GM20431 (cell line): ENCODE results near the gene ZNF486.
"Not testable (repeated sequence)": the region's sequence is repeated elsewhere in the genome, so short reads cannot be mapped to it uniquely, and the experiment has no call there.

Experiments used
- in situ Hi-C: fragments of 300-500 bp; cut with MseI, MboI; formaldehyde crosslinking; loops from one replicate; pipeline ENCODE4 v1.15.0; 2020; ENCODE audit warnings: low sequenced_read_pairs; ENCODE audit not compliant: unreplicated experiment

Gene ZNF486

DNA sequence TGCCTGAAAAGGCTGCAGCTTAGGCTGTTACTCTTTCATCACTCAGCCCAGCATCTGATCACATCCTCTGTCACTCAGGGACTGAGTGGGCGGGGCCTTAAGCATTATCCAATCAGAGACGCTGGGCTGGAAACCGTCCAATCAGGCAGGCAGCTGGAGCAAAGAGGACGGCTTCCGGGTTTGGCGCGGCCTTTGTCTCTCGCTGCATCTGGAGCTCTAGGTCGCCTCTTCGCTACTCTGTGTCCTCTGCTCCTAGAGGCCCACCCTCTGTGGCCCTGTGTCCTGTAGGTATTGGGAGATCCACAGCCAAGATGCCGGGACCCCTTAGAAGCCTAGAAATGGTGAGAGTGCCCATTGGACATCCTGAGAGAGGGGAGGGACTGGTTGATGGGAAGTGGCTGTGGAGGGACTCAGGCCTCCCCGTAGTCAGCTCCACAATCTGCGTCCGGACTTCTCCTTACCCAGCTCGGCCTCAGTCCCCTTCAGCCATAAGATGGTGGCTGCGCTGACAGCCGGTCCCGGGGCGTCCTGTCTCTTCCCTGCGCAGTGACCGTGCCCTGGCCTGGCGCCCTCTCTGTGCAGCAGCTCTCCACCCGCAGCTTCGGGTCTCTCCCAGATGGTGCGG is at the start of gene ZNF486:
TSS of gene ZNF486 (plus strand) at position 195 of the 625 bp plus-strand sequence. CDS start at position 312, 117 bp downstream.
- in situ Hi-C loops = no loop called here

DNA sequence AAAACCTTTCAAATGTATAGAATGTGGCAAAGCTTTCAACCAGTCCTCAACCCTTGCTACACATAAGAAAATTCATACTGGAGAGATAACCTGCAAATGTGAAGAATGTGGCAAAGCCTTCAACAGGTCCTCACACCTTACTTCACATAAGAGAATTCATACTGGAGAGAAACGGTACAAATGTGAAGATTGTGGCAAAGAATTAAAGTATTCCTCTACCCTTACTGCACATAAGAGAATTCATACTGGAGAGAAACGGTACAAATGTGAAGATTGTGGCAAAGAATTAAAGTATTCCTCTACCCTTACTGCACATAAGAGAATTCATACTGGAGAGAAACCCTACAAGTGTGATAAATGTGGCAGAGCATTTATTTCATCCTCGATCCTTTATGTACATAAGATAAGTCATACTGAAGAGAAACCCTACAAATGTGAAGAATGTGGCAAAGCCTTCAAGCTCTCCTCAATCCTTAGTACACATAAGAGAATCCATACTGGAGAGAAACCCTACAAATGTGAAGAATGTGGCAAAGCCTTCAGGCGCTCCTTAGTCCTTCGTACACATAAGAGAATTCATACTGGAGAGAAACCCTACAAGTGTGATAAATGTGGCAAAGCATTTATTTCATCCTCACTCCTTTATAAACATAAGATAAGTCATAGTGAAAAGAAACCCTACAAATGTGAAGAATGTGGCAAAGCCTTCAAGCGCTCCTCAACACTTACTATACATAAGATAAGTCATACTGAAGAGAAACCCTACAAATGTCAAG is 48.8 kb upstream of the ZNF486 start:
- in situ Hi-C loops = not testable (repeated sequence)

DNA sequence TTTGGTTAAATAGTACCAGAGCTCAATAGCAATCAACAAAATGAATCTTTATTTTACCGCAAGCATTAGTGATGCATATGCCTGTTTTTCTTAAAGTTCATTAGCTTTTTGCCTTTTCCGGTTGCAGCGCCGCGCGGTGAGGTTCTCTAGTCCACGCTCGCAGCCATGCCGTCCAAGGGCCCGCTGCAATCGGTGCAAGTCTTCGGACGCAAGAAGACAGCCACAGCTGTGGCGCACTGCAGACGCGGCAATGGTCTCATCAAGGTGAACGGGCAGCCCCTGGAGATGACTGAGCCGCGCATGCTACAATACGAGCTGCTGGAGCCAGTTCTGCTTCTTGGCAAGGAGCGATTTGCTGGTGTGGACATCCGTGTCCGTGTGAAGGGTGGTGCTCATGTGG is 42.1 kb upstream of the ZNF486 start:
- in situ Hi-C loops = no loop called here

DNA sequence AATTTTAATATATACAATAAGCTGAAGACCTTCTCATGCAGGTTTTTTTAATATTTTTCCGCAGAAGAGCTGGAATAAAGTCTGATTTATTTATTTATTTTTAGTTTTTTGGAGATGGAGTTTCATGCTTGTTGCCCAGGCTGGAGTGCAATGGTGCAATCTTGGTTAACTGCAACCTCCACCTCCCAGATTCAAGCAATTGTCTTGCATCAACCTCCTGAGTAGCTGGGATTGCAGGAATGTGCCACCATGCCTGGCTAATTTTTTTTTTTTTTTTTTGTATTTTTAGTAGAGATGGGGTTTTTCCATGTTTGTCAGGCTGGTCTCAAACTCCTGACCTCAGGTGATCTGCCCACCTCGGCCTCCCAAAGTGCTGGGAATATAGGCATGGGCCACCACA is 34.1 kb upstream of the ZNF486 start:
- in situ Hi-C loops = not testable (repeated sequence)

DNA sequence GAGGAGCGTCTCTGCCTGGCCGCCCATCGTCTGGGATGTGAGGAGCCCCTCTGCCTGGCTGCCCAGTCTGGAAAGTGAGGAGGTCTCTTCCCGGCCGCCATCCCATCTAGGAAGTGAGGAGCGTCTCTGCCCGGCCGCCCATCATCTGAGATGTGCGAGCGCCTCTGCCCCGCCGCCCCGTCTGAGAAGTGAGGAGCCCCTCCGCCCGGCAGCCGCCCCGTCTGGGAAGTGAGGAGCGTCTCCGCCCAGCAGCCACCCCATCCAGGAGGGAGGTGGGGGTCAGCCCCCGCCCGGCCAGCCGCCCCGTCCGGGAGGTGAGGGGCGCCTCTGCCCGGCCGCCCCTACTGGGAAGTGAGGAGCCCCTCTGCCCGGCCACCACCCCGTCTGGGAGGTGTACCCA is 29.3 kb upstream of the ZNF486 start:
- in situ Hi-C loops = not testable (repeated sequence)

DNA sequence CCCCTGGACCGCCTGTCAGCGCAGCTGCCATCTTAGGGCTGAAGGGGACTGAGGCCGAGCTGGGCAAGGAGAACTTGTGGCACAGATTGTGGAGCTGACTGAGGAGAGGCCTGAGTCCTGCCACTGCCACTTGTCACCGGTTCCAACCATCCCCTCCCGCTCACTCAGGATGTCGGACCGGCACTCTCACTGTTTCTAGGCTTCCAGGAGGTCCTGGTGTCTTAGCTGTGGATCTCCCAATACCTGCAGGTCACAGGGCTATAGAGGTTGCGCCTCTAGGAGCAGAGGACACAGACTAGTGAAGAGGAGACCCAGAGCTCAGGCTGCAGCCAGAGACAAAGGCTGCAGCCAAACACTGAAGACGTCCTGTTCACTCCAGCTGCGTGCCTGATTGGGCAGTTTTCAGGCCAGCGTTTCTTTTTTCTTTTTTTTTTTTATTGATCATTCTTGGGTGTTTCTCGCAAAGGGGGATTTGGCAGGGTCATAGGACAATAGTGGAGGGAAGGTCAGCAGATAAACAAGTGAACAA is 15.3 kb upstream of the ZNF486 start:
- in situ Hi-C loops = no loop called here

DNA sequence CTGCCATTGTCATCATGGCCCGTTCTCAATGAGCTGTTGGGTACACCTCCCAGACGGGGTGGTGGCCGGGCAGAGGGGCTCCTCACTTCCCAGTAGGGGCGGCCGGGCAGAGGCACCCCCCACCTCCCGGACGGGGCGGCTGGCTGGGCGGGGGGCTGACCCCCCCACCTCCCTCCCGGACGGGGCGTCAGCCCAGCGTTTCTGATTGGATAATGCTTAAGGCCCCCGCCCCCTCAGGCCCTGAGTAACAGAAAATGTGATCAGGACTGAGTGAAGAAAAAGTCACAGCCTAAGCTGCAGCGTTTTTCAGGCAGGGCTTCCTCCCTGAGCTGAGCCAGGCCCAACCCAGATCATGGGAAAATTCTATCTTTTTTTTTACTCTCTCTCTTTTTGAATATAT is 14.5 kb upstream of the ZNF486 start:
- in situ Hi-C loops = not testable (repeated sequence)

DNA sequence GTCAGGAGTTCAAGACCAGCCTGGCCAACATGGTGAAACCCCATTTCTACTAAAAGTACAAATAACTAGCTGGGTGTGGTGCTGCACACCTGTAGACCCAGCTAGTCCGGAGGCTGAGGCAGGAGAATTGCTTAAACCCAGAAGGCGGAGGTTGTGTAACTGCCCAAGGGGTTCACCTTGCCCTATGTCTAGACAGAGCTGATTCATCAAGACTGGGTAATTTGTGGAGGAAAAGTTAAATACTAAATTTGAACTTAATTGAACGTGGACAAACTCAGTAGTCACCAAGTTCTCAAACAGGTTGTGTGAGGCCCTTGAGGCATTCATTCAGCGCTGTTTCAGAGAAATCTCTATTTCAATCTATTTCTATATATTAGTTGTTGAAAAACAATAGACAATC is 13.7 kb upstream of the ZNF486 start:
- in situ Hi-C loops = no loop called here

DNA sequence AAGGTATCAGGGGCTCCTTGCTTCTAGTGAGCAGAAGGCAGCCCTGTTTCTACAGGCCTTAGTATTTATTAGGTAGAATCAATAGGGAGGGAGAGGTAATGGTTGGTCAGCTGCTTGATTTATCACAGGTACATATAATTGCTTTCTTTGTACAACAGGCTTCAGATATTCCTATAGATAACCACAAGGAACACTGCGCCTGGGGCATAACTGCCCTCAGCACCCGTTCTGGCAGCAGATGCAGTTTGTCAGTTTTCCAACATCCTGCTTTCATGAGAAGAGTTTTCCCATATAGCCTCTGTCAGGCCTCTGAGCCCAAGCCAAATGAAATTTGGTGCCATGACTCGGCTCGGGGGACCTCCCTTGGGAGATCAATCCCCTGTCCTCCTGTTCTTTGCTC is 12.4 kb upstream of the ZNF486 start:
- in situ Hi-C loops = no loop called here

DNA sequence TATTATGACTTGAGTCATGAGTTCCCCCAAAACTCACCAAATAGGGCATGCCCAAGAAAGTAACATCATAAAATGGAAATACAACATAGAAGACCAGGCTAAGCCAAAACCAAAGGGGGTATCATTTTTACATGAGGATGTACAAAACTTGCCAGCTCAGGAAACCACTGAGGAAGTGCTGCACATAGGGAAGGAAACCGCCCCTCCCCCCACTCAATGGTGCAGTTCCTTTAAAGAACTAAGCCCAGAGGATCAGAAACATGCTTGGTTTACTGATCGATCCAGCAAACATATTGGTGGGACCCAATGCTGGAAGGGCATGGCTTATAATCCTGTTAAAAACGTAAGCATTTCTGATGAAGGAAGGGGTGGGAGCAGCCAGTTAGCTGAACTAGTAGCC is 4.2 kb upstream of the ZNF486 start:
- in situ Hi-C loops = no loop called here

DNA sequence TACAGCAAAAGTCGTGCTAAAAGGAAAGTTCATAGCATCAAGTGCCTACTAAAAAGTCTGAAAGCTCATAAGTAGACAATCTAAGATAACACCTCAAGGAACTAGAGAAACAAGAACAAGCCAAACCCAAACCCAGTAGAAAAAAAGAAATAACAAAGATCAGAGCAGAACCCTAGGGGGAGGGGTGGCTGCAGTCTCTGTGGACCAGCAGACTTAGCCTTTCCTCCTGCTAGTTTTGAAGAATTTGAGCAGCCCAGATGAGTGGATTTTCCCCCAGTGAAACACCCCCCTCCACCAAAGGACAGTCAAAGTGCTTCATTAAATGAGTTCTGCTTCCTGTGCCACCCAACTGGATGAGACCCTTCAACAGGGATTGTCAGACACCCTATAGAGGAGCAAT is 2.6 kb upstream of the ZNF486 start:
- in situ Hi-C loops = no loop called here

DNA sequence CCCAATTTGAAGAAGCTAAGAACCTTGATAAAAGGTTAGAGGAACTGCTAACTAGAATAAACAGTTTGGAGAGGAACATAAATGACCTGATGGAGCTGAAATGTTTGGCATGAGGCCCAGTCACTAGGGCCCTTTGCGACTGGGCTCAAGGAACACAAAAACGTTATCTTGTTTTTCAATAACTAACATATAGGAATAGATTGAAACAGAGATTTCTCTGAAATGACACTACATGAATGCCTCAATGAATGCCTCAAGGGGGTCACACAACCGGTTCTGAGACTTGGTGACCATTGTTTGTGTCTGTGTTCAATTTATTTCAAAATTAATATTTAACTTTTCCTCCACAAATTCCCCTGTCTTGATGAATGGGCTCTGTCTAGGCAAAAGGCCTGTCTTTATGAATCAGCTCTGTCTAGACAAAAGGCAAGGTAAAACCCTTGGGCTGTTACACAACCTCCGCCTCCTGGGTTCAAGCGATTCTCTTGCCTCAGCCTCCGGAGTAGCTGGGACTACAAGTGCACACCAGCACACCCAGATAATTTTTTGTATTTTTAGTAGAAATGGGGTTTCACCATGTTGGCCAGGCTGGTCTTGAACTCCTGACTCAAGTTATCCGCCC is 932 bp upstream of the ZNF486 start:
- in situ Hi-C loops = no loop called here

DNA sequence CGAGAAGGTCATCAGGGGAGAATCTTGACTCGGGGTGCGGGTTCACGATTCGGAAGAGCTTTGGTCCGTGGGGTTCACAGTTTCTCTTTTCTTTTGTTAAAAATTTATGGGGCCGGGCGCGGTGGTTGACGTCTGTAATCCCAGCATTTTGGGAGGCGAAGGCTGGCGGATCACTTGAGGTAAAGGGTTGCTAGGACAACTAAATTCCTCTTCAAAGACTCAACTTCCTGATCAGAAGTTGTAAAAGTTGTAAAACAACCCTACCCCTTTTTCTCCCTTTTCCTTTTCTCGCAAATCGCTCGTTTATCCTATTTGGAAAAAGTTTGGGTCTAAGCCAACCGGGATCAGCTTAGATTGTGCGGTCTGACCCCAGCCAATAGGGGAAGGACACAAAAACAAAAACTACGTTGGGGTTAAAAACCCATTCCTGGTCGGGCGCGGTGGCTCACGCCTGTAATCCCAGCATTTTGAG is 673 bp downstream of the ZNF486 start:
- in situ Hi-C loops = no loop called here

DNA sequence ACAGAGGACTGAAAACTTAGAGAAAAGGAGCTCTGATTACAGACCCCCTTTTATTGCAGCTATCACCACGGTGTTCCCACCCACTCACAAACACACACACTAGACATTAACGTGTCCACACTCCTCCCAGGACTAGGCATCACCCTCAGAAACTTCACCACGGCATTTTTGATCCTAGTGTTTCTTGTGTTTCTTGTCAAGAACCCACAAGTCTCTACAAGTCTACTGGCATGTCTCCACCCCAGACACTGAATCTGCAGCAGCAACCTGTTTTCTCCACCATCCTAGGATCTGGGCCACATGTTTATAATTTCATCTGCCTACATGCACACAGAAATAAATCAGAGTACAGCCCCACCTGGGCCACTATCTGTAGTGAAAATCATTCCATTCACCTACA is 4.3 kb downstream of the ZNF486 start:
- in situ Hi-C loops = no loop called here

DNA sequence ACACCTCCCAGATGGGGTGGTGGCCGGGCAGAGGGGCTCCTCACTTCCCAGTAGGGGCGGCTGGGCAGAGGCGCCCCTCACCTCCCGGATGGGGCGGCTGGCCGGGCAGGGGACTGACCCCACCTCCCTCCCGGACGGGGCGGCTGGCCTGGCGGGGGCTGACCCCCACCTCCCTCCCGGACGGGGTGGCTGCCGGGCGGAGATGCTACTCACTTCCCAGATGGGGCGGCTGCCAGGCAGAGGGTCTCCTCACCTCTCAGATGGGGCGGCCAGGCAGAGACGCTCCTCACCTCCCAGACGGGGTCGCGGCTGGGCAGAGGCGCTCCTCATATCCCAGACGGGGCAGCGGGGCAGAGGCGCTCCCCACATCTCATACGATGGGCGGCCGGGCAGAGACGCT is 8.8 kb downstream of the ZNF486 start:
- in situ Hi-C loops = not testable (repeated sequence)

DNA sequence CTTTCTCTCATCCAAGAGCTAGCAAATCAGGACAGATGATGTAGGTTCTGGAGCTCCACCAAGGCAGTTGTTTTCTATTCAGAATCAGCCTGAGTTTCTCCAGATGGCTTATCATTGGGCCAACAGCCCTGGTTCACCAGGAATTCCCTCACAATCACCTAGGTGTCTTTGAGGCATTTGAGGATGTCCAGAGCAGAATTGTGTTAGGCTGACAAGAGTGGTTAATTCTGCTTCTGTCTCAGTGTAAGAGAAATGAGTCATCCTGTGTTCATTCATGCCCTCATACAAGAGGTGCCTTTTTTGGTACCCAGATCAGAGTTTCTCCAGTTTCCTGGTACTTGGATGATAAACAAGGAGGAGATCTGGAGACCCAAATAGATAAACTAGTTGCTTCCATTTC is 12.9 kb downstream of the ZNF486 start:
- in situ Hi-C loops = not testable (repeated sequence)

DNA sequence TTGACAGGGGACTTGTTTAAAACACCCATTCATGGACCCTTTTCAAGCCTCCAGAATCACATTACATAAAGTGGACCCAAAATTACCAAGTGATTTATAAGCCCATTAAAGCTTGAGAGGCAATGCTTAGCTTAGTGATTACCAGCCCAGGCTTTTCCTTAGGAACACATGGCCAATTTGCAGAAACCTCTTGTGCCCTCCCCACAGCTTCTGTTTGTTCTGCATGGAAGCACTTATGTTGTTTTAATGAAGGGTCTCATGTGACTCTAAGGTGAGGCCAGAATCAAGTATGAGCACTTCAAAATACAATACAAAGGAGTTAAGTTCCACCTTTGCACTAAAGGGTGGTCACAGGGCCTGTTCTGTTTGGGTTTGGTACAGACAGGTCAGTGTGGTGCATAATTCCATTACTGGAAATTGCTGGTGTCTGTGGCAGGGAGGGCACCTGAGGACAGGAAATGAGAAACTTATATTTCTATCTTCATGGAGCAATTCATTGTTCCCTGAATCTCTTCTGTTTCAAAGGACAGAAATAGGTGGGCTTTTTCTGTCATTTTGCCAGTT is 15.3 kb downstream of the ZNF486 start:
- in situ Hi-C loops = no loop called here

DNA sequence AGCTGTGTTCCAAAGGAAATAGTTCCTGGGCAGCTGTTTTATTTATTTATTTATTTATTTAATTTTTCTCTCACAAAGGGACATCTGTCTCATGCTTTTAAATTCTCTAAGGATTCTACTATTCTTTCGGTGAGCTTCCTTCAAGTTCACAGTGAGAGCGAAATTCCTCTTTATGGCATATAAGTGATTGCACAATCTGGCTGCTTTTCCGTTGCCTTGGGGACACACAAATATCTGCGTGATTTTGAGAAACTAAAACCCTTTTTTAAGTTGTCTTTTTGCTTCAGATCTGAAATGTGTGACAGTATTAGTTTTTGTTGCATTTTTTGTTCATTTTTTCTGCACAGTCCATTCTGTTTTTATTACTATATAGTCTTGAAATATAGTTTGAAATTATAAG is 19.2 kb downstream of the ZNF486 start:
- in situ Hi-C loops = no loop called here

DNA sequence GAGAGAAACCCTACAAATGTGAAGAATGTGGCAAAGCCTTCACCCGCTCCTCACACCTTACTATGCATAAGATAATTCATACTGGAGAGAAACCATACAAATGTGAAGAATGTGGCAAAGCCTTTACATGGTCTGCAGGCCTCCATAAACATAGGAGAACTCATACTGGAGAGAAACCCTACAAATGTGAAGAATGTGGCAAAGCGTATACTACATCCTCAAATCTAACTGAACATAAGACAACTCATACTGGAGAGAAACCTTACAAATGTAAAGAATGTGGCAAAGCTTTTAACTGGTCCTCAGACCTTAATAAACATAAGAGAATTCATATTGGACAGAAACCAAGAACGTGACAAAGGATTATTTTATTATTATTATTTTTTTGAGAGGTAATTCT is 30.7 kb downstream of the ZNF486 start:
- in situ Hi-C loops = no loop called here

DNA sequence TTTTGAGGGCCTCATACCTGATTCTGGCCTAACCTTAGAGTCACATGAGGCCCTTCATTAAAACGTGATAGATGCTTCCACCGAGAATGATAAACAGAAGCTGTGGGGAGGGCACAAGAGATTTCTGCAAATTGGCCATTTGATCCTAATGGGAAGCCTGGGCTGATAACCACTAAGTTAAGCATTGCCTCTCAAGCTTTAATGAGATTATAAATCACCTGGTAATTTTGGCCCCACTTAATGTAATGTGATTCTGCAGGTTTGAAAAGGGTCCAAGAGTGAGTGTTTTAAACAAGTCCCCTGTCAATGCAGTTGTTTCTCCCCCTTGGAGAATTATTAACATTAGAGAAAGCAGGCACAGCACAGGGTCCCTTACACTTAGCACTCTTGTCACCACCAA is 42.0 kb downstream of the ZNF486 start:
- in situ Hi-C loops = no loop called here

DNA sequence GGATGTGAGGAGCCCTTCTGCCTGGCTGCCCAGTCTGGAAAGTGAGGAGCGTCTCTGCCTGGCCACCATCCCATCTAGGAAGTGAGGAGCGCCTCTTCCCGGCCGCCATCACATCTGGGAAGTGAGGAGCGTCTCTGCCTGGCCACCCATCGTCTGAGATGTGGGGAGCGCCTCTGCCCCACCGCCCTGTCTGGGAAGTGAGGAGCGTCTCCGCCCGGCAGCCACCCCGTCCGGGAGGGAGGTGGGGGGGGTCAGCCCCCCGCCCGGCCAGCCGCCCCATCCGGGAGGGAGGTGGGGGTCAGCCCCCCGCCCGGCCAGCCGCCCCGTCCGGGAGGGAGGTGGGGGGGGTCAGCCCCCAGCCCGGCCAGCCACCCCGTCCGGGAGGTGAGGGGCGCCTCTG is 47.4 kb downstream of the ZNF486 start:
- in situ Hi-C loops = not testable (repeated sequence)
